Sciatic nerve (tissue), 2 donors: ENCODE measurements around the gene AVPR2. TPM values are rescaled to one million over a fixed set of nuclear protein-coding genes. Genes with fewer than 3 reads are reported as not detected.

Experiments used
- ATAC-seq: fragments of 200-7000 bp; cut with Tn5 transposase; one replicate; pipeline ENCODE4 v1.9.1; 2020; ENCODE audit warnings: mild to moderate bottlenecking, moderate library complexity
- DNase-seq: peaks from one replicate; pipeline ENCODE4 v3.0.0-alpha.2; 2020; ENCODE audit warnings: low spot score
- intact Hi-C: fragments of 100-400 bp; cut with DNase I; formaldehyde crosslinking; loops from one replicate; pipeline ENCODE4 v1.14.2; 2022
- total RNA-seq: library from RNA; stranded (reverse); fragmentation: NEBNext Ultra II Directional; extraction: Animal tissue kit (Norgen Biotek cat#: 25700); gene quantifications from one replicate; pipeline ENCODE4 v1.2.1, GENCODE V29; 2021
- donor health status: DM: no; HTN: no; CAD: no.
- donor health status: DM: no; HTN: no; CAD: no.

AVPR2 gene
- total RNA-seq, 1 donor from 2014 or later = 5.6 TPM

- ATAC-seq (no peak), DNase-seq (no peak)
- intact Hi-C loops = loop anchor here (10.0 kb wide), 1 partner anchor 401 kb away; no protein-coding TSS in a partner anchor
Observed at GRCh38 chrX:153956044-153956907, 51.8 kb downstream of the AVPR2 start.

Other genes starting within 250 kb of the AVPR2 start
- 1.6 TPM for gene PNCK, start 230.9 kb upstream of the AVPR2 start, total RNA-seq
- gene SLC6A8, start 216.7 kb upstream of the AVPR2 start, total RNA-seq = 23.2 TPM
- gene BCAP31, start 180.3 kb upstream of the AVPR2 start, total RNA-seq = 124 TPM
- 10.1 TPM for gene ABCD1, start 179.8 kb upstream of the AVPR2 start, total RNA-seq
- 73.1 TPM for gene PLXNB3, start 140.4 kb upstream of the AVPR2 start, total RNA-seq
- 1.1 TPM for gene SRPK3, start 123.6 kb upstream of the AVPR2 start, total RNA-seq
- 39.9 TPM for gene IDH3G, start 110.3 kb upstream of the AVPR2 start, total RNA-seq
- gene SSR4, start 110.0 kb upstream of the AVPR2 start, total RNA-seq = 110 TPM
- gene PDZD4, start 74.1 kb upstream of the AVPR2 start, total RNA-seq = 36.6 TPM
- 83.2 TPM for gene L1CAM, start 18.5 kb upstream of the AVPR2 start, total RNA-seq
- 50.7 TPM for gene ARHGAP4, start 21.6 kb downstream of the AVPR2 start, total RNA-seq
- 73.6 TPM for gene NAA10, start 30.4 kb downstream of the AVPR2 start, total RNA-seq
- gene RENBP, start 40.0 kb downstream of the AVPR2 start, total RNA-seq = 23.0 TPM
- 42.2 TPM for gene HCFC1, start 67.1 kb downstream of the AVPR2 start, total RNA-seq
- 10.3 TPM for gene TMEM187, start 68.1 kb downstream of the AVPR2 start, total RNA-seq
- gene IRAK1, start 115.2 kb downstream of the AVPR2 start, total RNA-seq = 53.9 TPM
- 85.6 TPM for gene MECP2, start 193.0 kb downstream of the AVPR2 start, total RNA-seq
- gene OPN1LW, start 239.6 kb downstream of the AVPR2 start, total RNA-seq = not detected